Measurements from ENCODE around the gene NFKB1.
"Not testable (repeated sequence)": the region's sequence is repeated elsewhere in the genome, so short reads cannot be mapped to it uniquely, and the experiment has no call there.

The NFKB1 gene

DNA sequence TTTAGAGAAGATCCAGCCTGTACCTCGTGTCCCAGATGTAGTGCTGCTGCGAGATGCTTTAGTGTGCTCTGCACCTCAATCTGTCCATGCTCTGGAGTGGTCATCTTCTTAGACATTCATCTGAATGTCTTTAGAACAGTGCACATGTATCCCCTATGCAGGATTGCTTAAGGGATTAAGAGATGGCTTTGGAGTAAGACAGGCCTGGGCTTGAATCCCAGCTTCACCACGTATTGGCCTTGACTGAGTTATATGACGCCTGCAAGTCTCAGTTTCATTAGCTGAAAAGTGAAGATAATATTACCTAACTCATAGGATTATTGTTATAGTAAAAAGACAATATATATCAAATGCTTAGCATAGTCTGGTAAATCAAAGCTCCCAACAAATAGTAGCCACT, 98.3 kb downstream of the NFKB1 start:
- DNase-seq (ENCODE audit: low read depth), result no peak

GRCh38 chr4:102599886-102600285, 98.7 kb downstream of the NFKB1 start:
- no peak for DNase-seq (ENCODE audit: low read depth)

DNA sequence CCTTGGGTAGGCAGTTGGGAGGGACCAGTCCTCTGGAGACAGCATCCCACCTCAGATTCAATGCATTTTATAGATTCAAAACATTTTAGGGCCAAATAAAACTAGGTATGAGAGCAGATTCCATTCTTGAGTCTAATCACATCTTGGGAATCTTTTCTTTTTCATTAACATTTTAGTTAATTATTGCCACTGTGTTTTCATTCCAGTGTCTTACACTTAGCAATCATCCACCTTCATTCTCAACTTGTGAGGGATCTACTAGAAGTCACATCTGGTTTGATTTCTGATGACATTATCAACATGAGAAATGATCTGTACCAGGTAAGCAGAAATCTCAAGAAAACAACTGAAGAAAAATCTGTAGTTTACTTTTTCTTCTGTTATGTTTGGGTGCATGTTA, 99.5 kb downstream of the NFKB1 start:
- no peak for DNase-seq (ENCODE audit: low read depth)

DNA sequence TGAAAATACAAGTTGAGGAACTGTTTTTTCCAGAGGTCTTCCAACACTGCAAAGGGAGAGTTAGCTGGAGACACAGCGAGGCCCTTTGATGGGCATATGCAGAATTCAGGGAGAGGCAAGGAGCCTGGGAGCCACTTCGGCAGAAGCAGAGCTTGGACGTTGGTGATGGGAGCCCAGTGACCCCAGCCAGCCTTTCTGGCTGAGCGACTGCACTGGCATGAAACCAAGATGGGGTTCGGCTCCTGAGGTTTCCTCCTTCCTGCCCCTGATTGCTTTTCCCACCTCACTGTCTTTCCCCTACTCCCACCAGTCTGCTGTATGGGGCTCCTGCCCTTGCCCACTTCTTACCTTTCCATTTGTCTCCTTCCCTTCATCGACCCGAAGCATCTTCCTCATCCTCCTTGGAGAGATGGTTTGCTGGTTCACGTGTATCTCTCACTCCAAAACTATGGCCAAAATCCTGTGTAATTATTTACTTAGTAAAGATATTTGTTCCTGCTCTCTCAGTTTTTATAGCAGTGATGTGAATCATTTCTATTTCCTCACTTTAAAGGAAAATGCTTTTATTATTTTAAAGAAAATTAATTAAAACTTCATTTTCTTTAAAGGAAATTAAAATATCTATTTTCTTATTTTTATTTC, 100.5 kb downstream of the NFKB1 start:
- DNase-seq (ENCODE audit: low read depth), result no peak

DNA sequence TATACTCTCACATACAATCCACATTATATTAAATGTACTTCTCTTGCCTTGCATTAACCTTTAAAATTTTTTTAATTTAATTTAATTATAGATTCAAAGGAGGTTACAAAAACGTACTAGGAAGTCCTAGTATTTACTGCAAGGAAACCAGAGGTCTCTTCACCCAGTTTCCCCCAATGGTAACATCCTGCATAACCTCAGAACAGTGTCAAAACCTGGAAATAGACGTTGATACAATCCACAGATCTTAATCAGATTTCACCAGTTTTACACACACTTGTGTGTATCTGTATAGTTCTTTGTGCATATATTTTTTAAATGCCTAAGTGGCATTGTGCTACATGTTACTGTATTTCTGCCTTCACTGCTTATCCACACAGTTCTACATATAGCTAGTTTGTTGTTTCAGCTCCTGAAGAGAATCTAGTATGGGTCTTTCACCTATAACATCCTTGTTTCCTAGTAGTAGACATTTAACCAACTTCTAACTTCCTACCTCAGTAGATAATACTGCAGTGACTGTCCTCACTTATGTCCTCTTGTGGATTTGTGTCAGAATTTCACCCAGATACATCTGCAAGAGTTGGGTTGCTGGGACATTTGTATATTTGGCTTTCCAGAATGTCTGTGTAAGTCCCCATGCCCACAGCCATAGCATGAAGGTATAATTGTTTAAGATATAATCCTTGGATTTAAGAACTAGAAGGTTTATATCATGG, 103.2 kb downstream of the NFKB1 start:
- DNase-seq (ENCODE audit: low read depth), result no peak

DNA sequence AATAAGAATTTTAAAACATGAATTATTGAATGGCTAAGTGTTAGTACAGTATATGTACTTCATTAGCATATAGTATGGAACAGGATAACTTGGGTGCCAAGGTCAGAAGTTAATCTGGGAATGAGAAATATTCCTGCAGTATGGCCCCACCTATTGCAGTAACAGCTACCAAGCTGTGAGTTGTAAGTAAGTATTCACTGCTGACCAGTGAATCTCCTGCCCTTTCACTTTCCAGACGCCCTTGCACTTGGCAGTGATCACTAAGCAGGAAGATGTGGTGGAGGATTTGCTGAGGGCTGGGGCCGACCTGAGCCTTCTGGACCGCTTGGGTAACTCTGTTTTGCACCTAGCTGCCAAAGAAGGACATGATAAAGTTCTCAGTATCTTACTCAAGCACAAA, 105.1 kb downstream of the NFKB1 start:
- DNase-seq (ENCODE audit: low read depth), result no peak

- no peak for DNase-seq (ENCODE audit: low read depth)
Measured at GRCh38 chr4:102606846-102607450, 105.8 kb downstream of the NFKB1 start.

DNA sequence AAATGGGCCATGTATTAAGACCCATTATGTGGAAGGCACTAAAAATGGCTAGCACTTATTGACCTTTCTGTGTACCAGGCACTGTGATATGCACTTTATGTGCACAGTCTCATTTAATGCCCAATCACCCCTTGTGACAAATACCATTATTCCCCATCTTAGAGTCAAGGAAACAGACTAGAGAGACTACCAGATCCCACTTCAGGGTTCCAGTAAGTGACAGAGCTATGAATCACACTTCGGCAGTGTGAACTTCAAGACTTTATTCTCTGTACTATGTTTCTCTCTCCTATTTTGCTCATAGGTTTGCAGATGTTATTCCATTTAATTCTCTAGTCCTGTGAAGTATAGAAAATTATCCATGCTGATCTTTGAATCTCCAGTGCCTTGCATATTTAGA, 107.0 kb downstream of the NFKB1 start:
- DNase-seq (ENCODE audit: low read depth), result no peak

DNA sequence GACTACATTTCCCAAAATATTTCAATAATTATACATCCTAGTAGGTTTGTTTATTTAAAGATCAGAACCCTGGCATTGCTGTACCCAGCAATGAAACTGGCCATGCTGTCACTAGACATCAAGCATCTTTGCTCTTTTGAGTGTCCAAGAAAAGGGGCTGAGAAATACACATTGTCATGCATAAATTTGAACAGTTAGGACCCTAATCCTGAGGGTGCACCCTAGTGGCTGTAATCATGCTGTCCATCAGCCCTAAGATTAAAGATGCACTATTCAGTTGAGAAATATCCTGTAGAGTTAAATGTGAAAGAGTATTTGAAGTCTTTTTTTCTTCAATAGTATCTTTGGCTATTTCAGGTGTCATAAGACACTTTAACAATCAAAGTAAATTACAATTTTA, 108.8 kb downstream of the NFKB1 start:
- DNase-seq (ENCODE audit: low read depth), result no peak

DNA sequence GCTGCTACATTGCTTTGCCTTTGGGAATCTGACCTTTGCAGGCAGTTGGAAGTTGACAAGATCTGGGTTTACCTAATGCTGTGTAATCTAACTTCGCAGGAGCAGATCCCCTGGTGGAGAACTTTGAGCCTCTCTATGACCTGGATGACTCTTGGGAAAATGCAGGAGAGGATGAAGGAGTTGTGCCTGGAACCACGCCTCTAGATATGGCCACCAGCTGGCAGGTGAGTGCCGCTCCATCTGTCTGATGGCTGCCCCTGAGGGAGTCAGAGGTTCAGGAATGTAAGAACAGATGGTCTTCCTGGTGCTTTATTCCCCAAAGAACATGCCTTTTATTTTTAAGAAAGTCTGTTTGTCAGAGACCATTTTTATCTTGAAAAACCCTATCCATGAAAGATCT, 109.3 kb downstream of the NFKB1 start:
- DNase-seq (ENCODE audit: low read depth), result no peak

DNA sequence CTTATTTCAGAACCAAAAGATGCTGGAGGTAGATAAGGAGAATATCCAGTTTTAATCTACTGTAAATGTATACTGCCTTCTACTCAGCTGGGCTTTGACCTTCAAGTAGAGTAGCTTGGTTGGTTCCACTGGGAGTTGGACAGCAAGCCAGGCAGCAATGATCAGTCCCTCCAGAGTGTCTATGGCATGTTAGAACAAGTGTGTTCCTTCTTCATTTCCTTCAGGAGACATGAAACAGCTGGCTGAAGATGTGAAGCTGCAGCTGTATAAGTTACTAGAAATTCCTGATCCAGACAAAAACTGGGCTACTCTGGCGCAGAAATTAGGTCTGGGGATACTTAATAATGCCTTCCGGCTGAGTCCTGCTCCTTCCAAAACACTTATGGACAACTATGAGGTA, 111.1 kb downstream of the NFKB1 start:
- DNase-seq (ENCODE audit: low read depth), result no peak

DNA sequence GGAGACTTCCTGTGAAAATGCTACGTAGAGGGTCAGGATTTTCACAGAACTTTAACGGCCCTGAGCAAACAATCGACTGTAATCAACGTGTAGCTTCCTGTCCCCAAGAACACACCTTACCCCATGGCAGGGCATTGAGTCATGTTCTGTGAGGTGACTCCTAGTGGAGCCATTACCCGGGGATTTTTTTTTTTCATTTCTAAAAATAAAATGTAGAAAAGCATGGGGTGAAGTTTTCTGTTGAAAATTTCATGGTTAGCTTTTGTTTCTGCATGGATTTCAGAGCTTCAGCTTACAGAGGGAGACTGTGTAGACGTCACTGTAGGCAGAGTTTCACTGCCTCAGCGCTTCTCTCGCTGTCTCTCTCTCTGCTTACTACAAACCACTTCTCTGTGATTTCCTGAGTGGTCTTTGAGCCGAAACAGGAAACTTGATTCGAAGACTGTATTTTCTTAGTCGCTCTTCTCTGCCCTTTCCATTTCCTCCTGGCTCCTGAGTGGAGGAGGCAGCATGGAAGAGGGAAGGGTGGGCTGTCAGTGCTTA, 111.7 kb downstream of the NFKB1 start:
- DNase-seq (ENCODE audit: low read depth), result no peak

DNA sequence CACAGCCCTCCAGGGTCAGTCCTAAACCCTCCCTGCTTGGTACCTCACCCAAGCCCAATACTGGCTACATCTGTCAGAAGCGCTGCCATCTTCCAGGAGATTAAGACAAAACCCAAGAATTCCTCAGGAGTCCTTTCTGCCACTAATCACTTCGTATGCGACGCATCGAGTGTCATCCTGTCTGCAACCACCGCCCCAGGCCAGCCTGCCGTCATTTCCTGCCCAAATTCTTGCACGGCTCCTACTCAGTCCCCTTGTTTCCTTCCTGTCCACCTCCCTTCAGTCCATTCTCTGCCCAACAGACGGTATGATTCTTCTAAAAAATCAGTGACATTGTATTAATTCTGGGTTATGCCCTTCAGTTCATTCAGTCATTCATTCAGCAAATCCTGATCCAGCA, 113.6 kb downstream of the NFKB1 start:
- no peak for DNase-seq (ENCODE audit: low read depth)

DNA sequence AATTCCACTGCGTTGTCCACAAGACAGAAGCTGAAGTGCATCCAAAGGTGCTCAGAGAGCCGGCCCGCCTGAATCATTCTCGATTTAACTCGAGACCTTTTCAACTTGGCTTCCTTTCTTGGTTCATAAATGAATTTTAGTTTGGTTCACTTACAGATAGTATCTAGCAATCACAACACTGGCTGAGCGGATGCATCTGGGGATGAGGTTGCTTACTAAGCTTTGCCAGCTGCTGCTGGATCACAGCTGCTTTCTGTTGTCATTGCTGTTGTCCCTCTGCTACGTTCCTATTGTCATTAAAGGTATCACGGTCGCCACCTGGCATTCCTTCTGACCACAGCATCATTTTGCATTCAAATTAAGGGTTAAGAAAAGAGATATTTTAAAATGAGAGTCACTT, 115.5 kb downstream of the NFKB1 start:
- no peak for DNase-seq (ENCODE audit: low read depth)

- not testable (repeated sequence) for DNase-seq (ENCODE audit: low read depth)
Measured at GRCh38 chr4:102619021-102619420, 117.9 kb downstream of the NFKB1 start.

GRCh38 chr4:102619776-102620631, 118.8 kb downstream of the NFKB1 start:
- DNase-seq (ENCODE audit: low read depth), result not testable (repeated sequence)

DNA sequence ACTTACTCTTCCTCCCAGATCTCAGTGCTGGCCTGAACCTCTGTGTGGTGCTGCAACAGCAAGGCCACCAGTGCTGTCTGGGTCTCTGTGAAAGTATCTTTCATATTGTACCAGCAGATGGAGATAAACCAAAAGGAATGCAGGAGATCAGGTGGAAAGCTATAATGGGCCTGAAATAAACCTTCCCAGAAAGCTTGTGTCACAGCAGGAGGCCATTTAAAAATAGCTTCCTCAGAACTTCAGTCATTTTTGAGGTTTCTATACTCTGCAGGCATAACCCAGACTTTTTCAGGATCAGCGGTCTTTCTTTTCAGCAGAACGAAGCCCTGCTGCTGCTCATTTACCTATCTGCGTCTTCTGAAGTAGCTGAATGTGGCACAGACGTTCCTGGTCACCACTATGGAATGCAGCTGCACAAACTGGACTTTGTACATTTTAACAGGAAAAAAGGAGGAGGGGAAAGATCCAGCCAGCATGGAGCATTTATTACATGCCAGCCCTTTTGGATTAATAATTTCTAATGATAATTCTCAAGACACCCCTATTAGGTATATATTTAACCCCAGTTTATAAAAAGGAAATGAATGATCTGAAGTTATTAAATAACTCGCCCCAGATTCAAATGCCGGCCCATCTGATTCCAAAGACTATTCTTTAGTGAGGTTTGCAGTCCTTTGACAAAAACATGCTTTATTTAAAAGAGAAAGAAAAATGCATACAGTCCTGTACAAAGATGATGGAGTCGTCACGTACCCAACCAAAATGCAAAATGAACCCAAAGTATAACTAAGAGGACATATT, 119.7 kb downstream of the NFKB1 start:
- DNase-seq (ENCODE audit: low read depth), result no peak

GRCh38 chr4:102623622-102624021, 122.5 kb downstream of the NFKB1 start:
- no peak for DNase-seq (ENCODE audit: low read depth)

- no peak for DNase-seq (ENCODE audit: low read depth)
Measured at GRCh38 chr4:102624505-102624904, 123.3 kb downstream of the NFKB1 start.

DNA sequence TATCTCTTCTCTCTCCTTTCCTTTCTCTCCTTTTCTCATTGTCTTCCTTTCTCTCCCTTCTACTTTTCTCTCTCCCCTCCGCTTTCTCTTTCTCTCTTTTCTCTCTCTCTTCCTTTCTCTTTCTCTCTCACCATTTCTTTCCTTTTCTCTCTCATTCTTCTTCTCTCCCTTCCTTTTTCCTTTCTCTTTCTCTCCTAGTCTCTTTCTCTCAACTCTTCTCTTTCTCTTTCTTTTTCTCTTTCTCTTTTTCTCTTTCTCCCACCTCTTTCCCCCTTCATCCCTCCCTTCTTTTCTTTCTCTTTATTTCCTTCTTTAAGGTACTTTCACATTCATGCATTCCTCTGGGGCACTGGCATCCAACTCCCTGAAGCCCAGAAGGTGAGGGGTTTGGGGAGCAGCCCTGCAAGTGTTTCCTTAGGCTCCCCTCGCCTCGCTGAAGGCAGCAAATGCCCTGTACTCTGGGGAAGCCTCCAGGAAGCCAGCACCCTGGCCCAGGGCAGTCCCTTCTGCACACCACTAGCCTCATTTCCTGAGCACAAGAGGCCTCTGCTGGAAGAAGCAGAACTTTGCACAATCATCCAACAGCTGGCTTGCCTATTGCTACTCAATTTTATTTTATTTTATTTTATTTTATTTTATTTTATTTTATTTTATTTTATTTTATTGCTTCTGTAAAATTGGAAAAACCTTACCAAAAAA, 124.2 kb downstream of the NFKB1 start:
- DNase-seq (ENCODE audit: low read depth), result no peak
